ENCODE data around the gene OSBP2.

DNA sequence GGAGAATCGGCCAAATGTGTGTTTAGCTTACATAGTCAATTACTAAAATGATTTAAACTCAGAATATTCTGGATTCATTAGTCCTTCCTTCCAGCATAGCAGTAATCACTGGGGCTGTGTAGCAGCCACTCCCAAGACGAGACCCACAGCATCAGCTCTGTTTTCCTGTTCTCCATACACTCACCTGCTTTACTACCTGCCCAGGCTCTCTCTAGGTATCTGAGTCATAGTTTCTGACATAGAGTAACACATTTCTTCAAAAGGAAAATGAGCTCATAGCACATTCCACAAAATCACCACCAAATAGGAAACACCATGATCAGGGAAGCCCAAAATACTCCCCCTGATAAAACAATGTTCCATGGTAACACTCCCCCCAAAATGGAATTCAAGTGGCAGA is 251.0 kb downstream of the OSBP2 start:
- no peak for TF ChIP-seq MXI1 (IDR thresholded peaks at IDR 0.05; ENCODE audit: low read depth, low read length)
- TF ChIP-seq CHD4 (IDR thresholded peaks at IDR 0.05), result no peak
- TF ChIP-seq HDAC2 (IDR thresholded peaks at IDR 0.05), result no peak
- TF ChIP-seq NFYB (IDR thresholded peaks at IDR 0.05; ENCODE audit: insufficient read depth, low read depth, low read length), result no peak
- TF ChIP-seq, protein P1, sequence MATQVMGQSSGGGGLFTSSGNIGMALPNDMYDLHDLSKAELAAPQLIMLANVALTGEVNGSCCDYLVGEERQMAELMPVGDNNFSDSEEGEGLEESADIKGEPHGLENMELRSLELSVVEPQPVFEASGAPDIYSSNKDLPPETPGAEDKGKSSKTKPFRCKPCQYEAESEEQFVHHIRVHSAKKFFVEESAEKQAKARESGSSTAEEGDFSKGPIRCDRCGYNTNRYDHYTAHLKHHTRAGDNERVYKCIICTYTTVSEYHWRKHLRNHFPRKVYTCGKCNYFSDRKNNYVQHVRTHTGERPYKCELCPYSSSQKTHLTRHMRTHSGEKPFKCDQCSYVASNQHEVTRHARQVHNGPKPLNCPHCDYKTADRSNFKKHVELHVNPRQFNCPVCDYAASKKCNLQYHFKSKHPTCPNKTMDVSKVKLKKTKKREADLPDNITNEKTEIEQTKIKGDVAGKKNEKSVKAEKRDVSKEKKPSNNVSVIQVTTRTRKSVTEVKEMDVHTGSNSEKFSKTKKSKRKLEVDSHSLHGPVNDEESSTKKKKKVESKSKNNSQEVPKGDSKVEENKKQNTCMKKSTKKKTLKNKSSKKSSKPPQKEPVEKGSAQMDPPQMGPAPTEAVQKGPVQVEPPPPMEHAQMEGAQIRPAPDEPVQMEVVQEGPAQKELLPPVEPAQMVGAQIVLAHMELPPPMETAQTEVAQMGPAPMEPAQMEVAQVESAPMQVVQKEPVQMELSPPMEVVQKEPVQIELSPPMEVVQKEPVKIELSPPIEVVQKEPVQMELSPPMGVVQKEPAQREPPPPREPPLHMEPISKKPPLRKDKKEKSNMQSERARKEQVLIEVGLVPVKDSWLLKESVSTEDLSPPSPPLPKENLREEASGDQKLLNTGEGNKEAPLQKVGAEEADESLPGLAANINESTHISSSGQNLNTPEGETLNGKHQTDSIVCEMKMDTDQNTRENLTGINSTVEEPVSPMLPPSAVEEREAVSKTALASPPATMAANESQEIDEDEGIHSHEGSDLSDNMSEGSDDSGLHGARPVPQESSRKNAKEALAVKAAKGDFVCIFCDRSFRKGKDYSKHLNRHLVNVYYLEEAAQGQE (IDR thresholded peaks at IDR 0.05; ENCODE audit: low read depth, low read length), result no peak
- TF ChIP-seq, protein P2, sequence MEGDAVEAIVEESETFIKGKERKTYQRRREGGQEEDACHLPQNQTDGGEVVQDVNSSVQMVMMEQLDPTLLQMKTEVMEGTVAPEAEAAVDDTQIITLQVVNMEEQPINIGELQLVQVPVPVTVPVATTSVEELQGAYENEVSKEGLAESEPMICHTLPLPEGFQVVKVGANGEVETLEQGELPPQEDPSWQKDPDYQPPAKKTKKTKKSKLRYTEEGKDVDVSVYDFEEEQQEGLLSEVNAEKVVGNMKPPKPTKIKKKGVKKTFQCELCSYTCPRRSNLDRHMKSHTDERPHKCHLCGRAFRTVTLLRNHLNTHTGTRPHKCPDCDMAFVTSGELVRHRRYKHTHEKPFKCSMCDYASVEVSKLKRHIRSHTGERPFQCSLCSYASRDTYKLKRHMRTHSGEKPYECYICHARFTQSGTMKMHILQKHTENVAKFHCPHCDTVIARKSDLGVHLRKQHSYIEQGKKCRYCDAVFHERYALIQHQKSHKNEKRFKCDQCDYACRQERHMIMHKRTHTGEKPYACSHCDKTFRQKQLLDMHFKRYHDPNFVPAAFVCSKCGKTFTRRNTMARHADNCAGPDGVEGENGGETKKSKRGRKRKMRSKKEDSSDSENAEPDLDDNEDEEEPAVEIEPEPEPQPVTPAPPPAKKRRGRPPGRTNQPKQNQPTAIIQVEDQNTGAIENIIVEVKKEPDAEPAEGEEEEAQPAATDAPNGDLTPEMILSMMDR (IDR thresholded peaks at IDR 0.05 in 2 of 3, conservative IDR thresholded peaks at IDR 0.05 in 1 of 3; ENCODE audit: control insufficient read depth in 2 of 3, extremely low read depth in 1 of 3, insufficient read depth in 1 of 3, low read depth in 3 of 3, low read length in 3 of 3), result no peak
